PC-3 (cell line): Measurements from ENCODE around the gene PLCXD1.

Experiments
- EZH2phosphoT487 ChIP-seq: fragments of 300-600 bp; sonication (generic); IDR thresholded peaks from 2 replicates; pipeline ENCODE4 v1.6.1; 2018; ENCODE audit warnings: mild to moderate bottlenecking, antibody characterized with exemption, low read length, borderline replicate concordance
- TF ChIP-seq, protein P1 (sequence below): fragments of 300-600 bp; sonication (generic); conservative IDR thresholded peaks from 2 replicates; pipeline ENCODE4 v1.5.1; 2017; ENCODE audit warnings: antibody characterized with exemption, low read depth, mild to moderate bottlenecking, low read length

DNA sequence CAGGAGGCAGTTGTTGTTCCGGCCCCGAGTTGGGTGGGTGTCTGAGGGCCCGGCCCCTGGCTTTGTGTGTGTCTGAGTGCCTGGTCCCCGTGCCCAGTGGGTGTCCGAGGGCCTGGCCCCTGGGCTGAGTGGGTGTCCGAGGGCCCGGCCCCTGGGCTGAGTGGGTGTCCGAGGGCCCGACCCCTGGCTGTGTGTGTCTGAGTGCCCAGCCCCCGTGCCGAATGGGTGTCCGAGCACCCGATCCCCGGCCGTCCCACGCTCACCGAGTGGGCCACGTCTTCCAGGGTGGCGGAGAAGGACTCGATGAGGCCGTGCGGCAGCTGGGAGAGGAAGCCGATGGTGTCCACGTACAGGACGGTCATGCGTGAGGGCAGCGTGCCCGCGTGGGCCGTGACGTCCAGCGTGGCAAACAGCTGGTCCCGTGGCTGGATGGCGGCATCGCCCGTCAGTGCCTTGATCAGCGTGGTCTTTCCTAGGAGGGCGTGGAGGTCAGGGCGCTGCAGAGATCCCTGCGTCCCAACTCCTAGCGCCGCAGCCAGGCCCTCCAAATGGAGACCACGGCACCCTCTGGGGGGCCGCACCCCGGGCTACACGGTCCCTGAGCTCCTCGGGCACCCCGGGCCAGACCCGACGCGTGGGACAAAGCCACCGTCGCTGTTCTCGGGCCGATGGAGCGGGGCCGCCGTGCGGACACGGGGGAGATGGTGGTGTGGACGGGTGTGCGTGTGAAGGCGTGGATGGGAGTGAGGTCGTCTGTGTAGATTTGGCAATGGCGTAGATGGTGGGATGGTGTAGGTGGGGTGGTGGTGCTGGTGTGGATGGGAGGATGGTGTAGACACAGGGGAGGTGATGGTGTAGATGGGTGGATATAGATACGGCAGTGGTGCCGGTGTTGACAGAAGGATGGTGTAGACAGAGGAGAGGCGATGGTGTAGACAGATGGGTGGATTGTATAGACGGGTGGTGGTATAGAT, 30.3 kb downstream of the PLCXD1 start:
- TF ChIP-seq, protein P1, sequence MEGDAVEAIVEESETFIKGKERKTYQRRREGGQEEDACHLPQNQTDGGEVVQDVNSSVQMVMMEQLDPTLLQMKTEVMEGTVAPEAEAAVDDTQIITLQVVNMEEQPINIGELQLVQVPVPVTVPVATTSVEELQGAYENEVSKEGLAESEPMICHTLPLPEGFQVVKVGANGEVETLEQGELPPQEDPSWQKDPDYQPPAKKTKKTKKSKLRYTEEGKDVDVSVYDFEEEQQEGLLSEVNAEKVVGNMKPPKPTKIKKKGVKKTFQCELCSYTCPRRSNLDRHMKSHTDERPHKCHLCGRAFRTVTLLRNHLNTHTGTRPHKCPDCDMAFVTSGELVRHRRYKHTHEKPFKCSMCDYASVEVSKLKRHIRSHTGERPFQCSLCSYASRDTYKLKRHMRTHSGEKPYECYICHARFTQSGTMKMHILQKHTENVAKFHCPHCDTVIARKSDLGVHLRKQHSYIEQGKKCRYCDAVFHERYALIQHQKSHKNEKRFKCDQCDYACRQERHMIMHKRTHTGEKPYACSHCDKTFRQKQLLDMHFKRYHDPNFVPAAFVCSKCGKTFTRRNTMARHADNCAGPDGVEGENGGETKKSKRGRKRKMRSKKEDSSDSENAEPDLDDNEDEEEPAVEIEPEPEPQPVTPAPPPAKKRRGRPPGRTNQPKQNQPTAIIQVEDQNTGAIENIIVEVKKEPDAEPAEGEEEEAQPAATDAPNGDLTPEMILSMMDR, result no peak
- no peak for TF ChIP-seq EZH2phosphoT487
